ENCODE measurements around the gene TMEM145.
"Not testable (repeated sequence)": the region's sequence is repeated elsewhere in the genome, so short reads cannot be mapped to it uniquely, and the experiment has no call there.

The TMEM145 gene

DNA sequence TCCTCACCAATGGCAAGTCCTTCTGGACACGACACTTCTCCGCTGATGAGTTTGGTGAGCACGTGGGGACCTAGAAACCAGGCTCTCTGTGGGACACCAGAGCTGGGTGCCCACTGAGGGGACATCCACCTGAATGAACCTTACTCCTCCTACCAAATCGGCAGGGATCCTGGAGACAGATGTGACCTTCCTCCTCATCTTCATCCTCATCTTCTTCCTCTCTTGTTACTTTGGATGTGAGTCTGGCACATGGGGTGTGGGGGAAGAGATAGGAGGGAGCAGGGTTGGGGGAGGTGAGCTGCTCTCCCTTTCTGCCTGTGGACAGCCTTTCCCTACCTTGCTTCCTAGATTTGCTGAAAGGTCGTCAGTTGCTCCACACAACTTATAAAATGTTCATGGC, 1.9 kb downstream of the TMEM145 start:
- DNase-seq (ENCODE audit: low spot score): no peak

DNA sequence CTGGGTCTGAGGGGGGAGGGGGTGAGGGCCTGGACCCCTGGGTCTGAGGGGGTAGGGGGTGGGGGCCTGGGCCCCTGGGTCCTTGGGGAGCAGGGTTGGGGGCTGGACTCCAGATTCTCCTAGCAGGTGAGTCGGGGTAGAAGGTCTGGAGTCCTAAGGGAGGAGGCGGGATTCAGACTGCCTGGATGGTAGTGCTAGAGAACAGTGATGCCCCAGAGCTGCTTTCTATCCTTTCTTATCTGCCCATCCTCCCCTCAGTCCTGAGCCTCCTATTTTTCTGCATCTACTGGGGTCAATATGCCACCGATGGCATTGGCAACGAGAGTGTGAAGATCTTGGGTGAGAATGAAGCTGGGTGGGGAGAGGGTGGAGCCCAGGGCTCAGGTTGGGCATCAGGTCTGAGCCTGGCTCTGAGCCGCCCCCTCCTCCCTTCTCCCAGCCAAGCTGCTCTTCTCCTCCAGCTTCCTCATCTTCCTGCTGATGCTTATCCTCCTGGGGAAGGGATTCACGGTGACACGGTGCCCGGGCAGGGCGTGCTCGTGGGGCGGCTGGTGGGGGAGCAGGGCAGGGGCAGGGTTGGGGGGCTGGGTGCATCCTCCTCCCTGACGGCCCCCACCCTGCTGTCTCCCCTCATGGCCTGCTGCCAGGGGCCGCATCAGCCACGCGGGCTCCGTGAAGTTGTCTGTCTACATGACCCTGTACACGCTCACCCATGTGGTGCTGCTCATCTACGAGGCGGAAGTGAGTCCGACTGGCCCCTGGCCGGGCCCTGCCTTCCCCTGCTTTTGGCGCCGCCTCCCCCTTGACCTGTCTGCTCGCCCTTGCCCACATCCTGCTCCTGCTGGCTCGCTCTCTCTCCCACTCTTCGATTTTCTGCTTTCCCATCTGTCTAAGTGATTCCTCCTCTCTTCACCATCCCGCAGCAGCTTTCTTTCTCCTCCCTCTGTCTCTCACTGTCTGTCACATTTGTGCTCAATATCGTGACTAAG, 3.4 kb downstream of the TMEM145 start:
- DNase-seq (ENCODE audit: low spot score): no peak

DNA sequence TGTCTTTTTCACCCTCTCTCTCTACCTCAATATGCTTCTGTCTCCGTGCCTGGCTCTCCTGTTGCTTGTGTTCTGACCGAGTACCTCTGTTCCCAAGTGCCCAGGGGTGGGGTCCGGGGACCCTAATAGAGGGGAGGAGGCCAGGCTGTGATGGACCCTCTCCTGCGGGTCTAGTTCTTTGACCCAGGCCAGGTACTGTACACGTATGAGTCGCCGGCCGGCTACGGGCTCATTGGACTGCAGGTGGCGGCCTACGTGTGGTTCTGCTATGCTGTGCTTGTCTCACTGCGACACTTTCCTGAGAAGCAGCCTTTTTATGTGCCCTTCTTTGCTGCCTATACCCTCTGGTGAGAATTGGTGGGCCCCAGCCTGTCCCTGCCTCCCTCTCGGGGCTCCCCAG, 4.4 kb downstream of the TMEM145 start:
- DNase-seq (ENCODE audit: low spot score): no peak

DNA sequence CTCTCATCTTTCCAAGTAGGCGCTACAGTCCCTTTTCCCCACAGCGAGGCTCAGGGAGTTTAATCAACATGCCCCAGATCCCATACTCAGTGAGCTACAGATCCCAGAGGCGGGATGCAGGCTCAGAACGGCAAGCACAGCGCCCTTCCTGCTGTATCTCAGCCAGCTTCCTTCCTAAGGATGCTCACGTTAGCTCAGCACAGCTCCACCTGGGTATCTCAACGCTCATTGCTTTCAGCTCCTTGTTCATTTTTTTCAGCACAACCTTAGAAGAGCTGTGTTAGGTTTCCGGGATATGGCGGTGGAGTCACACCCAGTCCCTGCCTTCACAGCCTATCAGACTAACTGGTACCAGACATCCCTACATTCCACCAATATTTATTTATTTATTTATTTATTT, 9.2 kb downstream of the TMEM145 start:
- no peak for DNase-seq (ENCODE audit: low spot score)

DNA sequence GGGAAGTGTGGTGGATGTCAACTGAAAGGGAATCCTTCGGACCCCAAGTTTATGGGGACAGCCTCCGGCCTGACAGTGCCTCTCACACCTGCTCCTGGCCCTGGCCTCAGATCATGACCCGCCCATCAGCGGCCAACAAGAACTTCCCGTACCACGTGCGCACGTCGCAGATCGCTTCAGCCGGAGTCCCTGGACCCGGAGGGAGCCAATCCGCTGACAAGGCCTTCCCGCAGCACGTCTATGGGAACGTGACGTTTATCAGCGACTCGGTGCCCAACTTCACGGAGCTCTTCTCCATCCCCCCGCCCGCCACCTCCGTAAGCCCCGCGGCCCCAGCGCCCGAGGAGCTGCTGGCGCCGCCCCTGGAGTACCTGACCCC, 10.4 kb downstream of the TMEM145 start:
- DNase-seq (ENCODE audit: low spot score): no peak

DNA sequence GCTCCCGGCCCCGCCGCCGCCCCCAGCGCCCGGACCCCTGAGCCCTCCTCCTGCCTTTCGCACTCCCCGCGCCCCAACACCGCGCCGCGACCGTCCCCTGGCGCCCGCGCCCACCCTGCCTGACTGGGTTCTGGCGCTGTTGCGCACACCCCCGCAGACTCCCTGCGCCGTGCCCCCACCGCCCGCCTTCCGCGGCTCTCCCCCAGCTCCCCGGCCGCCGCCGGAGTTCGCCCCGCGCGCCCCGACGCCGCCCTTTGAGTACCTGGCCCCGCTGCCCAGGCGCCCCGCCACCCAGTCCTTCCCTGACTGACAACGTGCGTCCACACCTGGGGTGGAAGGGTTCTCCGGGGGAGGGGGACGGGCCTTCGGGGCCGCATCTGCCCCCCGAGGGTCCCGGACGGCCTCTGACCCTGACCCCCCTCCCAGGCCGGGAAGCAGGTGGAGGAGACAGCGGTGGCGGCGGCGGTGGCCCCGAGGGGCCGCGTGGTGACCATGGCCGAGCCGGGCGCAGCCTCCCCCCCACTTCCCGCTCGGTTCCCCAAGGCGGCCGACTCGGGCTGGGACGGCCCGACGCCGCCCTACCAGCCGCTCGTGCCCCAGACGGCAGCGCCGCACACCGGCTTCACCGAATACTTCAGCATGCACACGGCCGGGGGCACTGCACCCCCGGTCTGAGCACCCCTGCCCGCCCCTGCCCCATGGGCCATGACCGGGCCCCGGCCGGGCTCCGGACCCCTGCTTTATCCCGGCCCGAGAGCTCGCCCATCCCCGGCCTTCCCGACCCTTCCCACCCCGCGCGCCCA, 10.9 kb downstream of the TMEM145 start:
- peak; percentile 40 for DNase-seq (ENCODE audit: low spot score)

DNA sequence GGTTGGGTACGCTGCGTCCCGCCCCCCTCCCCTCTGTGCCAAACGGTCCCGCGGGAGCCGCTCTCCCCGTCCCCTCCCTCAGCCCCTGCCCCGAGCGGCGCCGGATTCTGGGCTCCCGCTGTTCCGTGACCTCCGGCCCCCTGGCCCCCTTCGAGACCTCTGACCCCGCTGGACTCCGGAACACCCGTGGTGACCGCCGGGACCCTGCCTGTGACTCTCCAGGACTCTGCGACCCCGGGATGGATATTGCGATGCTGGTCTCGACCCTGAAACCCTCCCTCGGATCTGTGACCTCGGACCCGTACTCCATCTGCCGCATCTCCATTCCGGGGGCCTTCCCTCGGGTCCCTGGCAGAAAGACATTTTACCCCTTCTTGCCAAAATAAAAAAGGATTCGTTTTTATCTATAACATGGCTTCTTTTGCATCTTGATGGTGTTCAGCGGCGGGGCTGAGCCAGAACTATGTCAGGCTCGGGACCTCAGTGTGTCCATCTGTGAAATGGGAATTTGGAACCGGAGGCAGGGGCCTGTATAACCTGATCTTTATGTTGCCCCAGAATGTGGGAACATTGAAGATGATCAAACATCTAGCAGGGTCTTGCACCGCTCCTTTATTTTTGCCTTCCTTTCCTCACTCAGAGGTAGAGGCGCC, 11.7 kb downstream of the TMEM145 start:
- no peak for DNase-seq (ENCODE audit: low spot score)

DNA sequence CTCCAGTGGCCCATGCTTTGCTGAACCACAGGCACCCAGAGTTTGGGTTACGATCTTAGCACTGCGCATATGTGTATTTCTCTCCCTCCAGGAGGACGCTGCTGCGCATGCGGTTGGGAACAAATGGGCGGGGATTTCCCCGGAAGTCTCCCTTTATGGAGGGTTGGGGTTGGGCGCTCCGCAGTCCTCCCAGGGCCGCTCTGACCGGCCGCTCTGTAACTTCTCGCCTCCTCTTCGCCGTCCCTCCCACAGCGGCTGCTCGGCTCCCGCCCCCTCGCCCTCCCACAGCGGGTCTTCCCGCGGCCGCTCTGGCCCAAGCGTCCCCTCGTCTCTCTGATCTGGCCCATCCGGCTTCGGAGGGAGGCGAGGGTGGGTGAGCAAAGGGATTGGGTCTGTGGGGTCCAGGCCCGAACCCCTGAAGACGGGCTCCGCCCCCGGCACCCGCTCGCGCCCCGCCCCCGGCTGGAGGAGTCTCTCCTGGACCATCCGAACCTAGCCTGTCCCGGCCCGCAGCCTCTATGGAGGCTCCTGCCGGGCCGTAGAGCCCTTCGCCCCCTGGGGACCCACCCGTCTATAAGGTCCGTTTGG, 12.3 kb downstream of the TMEM145 start, which contains the start of gene MEGF8:
MEGF8 (plus strand) TSS at position 328 of the 588 bp plus-strand sequence. CDS start 609 bp downstream, outside the sequence.
- DNase-seq (ENCODE audit: low spot score): peak; percentile 98

DNA sequence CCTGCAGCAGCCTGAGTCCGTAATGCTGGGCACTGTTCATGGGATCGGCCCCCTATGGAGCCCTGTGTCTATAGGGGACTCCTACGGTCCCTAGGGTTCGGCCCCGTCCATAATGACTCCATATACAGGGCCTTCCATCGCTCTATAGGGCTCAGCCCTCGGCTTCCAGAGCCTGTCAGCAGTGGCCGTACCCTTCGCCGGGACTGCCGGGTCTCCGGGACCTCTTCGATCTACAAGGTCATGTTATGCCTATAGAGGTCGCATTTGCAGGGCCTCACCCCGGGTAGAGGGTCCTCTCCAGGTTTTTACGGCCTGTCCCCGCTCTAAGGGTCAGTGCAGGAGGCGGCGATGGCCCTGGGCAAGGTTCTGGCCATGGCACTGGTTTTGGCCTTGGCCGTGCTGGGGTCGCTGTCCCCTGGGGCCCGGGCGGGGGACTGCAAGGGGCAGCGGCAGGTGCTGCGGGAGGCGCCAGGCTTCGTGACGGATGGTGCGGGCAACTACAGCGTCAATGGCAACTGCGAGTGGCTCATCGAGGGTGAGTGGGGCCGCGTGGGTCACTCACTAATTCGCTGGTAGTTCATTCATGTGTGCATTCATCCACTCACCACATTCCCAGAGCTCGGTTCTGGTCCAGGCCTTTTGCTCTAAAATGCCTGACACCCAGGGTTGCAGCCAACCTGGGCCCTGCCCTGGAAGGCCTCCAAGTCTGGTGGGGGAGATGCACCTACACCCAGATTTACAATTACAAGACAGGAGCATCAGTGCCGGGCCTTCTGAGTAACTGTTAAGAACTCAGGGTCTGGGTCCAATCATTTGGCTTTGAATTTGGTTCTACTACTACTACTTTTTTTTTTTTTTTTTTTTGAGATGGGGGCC, 13.0 kb downstream of the TMEM145 start:
- peak; percentile 49 for DNase-seq (ENCODE audit: low spot score)

DNA sequence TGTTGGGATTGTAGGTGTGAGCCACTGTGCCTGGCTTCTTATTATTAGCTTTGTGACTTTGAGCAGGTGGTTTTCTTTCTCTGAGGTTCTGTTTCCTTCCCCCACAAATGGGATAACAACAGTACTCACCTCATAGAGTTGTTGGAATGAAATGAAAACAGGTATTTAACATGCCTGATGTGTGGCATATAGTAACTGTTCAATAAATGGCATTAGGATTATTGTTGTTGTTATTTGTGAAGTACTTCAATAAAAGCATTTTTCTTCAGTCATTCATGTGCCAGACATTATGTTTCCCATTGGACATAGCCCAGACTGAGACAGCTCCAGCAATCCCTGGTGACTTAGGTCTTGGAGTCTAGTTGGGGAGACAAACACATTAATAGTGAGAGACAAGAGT, 13.9 kb downstream of the TMEM145 start:
- no peak for DNase-seq (ENCODE audit: low spot score)

DNA sequence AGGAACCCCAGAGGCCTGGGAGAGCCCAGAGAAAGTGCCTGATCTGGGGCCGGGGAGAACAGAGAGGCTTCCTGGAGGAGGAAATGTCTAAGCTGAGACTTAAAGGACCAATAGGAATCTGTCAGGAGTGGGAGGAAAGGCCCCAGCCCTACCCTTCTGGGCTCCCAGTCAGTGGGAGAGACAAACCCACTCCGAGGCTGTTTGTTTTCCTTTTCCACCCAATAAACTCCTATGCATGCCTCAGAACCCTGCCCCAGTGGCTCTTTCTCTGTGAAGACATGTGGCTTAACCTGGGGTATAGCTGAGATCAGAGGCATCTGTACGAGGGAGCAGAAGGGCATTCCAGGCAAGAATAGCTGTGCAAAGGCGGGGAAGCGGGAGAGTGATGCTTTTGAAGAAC, 14.3 kb downstream of the TMEM145 start:
- no peak for DNase-seq (ENCODE audit: low spot score)

DNA sequence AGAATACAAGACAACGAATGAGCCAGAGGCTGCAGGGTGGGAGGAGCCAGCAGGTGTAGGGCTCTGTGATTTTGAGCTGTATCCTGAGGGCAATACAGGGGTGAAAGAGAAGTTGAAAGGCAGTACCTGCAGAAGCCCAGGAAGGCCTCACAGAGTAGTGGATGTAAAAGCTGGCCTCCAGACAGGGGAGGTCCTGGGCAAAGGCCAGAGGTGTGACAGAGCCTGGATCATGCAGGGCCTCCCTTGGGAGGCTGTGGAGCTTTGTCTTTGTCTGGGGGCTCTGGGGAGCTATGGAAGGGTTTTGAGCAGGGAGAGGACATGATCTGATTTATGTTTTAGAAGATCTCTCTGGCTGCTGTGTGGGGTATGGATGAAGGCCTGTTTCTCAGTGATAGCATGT, 15.0 kb downstream of the TMEM145 start:
- DNase-seq (ENCODE audit: low spot score): no peak

DNA sequence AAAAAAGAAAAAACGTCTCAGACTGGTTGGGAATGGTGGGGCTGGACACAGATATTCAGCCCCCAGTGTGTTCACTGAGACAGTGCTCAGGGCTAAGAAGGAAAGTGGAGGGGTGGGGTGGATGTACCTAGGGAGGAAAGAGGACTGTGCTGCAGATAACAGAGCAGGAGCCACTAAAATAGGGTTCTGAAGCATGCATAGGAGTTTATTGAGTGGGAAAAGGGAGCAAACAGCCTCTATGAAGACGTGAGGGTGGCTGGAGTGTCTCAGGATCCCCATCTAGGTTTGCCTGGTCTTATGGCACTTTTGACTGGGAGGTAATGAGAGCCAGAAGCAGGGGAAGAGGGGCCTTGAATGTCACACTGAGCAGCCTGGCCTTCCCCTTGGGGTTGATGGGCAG, 15.7 kb downstream of the TMEM145 start:
- DNase-seq (ENCODE audit: low spot score): no peak

DNA sequence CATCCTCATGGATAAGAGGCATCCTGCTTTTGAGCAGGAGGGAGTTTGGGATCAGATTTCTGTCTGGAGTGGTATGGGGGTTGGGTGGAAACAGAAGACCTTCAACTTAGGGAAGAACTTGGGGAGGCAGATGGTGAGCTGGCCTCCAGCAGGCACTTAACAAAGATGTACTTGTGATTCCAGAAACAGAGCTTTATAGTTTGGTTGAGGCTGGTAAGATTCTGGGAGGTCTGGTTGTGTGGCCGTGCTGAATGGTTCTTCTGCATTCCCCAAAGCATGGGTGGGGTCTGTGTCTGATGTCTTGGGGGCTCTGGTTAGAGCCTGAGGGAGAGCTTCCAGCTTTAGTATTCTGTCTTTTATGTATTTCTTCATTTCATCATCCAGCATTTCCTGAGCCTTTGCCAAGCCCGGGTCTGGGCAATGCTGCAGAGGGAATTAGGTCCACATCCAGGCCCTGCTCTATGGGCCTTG, 17.2 kb downstream of the TMEM145 start:
- no peak for DNase-seq (ENCODE audit: low spot score)

DNA sequence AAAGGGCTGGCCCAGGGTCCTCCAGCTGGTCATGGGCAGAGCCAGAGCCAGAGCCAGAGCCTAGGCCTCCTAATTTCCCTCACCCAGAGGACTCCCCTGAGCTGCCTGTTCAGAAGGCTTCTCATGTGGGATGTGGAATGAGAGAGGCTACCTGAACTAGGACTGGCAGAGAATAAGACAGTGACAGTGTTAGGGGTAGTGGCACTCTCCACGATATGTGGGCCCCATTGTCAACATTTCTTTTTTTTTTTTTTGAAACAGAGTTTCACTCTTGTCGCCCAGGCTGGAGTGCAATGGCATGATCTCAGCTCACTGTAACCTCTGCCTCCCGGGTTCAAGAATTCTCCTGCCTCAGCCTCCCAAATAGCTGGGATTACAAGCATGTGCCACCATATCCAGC, 18.2 kb downstream of the TMEM145 start:
- DNase-seq (ENCODE audit: low spot score): not testable (repeated sequence)

DNA sequence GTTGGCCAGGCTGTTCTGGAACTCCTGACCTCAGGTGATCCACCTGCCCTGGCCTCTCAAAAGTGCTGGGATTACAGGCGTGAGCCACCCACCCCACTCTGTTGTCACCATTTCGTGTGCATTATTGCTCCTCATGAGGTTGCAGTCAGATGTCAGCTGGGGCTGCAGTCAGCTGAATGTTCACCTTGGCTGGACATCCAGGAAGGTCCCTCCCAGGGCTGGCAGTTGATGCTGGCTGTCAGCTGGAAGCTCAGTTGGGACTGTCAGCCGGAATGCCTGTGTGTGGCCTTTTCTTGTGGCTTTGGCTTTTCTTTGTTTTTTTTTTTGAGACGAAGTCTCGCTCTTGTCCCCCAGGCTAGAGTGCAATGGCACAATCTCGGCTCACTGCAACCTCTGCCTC, 18.9 kb downstream of the TMEM145 start:
- no peak for DNase-seq (ENCODE audit: low spot score)

DNA sequence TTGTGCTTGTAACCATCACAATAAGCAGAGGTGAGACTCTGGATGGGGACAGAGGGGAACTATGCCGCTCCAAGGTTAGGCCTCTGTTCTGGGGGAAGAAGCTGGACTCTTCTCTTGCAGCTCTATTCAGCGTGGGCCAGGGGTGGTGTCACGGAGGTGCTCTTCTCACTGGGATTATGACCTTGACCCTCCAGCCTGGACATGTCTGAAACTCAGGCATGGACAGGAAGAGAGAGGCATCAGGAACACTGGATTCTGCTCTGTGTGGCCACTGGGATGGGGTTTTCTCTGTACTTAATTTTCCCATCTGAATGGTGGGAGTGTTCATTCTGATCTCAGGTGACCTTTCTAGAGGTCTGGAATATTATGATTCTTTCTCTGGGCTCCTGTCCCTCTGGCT, 19.9 kb downstream of the TMEM145 start:
- DNase-seq (ENCODE audit: low spot score): no peak

DNA sequence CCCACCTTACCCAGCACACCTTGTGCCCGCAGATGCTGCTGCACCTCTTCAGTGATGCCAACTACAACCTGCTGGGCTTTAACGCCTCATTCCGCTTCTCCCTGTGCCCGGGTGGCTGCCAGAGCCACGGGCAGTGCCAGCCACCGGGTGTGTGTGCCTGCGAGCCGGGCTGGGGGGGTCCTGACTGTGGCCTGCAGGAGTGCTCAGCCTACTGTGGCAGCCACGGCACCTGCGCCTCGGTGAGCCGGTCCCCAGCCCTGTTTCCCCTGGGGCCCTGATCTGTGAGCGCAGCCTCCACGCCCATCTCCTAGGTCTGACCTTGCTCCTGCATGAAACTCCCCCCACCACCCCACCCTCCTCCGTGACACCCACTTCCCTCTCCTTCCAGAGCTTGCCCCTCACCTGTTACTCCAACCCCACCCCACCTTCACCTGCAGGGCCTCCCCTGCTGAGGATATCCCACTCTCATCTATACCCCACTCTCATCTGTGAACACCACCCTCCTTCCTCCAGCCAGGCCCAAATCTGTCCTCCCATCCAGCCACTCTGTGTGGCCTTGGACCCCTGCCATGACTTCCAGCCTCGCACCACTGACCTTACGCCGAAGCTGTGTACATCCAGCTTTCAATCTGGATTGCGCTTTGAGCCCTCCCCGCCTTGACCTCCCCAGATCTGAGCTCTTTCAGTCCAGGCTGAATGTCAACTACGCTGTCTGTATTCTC, 21.0 kb downstream of the TMEM145 start:
- no peak for DNase-seq (ENCODE audit: low spot score)

DNA sequence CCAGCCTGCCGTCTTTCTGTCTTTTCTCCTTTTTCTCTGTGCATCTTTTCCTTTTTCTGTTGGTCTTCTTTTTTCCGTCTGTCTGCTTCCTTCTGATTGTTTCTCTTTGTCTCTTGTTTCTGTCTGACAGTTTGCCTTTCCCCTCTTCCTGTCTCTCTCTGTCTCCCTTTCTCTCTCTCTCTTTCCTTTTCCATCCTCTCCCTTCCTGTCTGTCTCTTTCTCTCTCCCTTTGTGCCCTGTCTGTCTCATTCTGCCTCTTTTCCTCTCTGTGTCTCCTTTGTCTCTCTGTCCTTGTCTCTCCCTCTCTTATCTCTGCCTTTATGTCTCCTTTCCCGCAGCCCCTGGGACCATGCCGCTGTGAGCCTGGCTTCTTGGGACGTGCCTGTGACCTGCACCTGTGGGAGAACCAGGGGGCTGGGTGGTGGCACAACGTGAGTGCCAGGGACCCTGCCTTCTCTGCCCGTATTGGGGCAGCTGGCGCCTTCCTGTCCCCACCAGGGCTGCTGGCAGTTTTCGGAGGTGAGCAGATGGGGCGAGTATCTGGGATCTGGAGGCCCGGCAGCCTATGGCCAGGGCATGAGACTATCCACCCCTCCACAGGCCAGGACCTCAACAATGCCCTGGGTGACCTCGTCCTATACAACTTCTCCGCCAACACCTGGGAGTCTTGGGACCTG, 21.7 kb downstream of the TMEM145 start:
- no peak for DNase-seq (ENCODE audit: low spot score)

All from germinal center (tissue), 1 donor.